NCI-H460 (cell line): ENCODE results near the gene ENTPD1. TPM values are rescaled to one million over a fixed set of nuclear protein-coding genes. Genes with fewer than 3 reads are reported as not detected.
"Not testable (repeated sequence)": the region's sequence is repeated elsewhere in the genome, so short reads cannot be mapped to it uniquely, and the experiment has no call there.

ENCODE experiments used
- DNase-seq: peaks from one replicate; pipeline ENCODE4 v3.0.0-alpha.2; 2016; ENCODE audit warnings: low read depth; ENCODE audit errors: extremely low read depth
- total RNA-seq: library from RNA; depleted of rRNA; stranded (reverse); fragments of >200 nt; shearing (Covaris generic); gene quantifications from 2 replicates; pipeline ENCODE4 v1.2.3, GENCODE V29; 2014; rRNA removed

Gene ENTPD1
- total RNA-seq, 1 experiment from 2014 or later: not detected

DNA sequence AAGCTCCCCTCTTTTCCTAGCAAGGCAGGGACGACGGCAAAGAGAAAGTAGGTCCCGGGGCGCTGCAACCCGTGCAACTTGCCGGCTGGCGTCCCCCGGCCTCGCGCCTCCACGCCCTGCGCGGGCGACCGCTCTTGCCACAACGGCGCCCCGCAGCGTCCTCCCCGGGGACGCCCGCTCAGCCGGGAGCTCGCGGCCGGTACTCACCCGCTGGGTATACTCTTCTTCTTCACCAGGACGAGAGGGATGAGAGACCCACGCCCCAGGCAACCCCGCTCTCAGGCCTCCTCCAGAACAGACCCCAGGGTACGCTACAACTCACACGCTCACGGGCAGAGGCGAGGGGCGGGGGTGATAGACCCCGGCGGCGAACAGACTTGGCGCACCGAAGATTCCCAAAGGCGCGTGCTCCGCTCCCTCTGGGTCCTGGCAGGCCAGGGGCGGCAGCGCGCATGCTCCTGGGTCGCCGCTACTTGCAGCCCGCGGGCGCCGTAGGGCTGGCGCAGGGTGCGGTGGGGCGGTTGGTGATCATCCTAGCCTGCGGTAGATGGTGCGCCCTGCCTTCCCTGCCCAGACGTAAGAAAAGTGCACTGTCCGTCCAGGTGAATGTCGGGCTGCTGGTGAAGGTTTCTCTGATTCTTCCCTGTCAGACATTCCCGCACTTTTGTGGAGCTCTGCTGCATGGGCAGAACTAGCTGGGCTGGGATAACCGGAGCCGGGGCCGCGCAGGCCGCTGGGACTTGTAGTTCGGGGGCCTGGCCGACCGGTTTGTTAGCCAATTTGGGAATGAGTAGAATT is 151.7 kb downstream of the ENTPD1 start, which contains the start of gene CC2D2B:
CC2D2B (plus strand) TSS at position 520 of the 798 bp plus-strand sequence. CDS start 3,349 bp downstream, outside the sequence.
- peak; percentile 77 for DNase-seq

DNA sequence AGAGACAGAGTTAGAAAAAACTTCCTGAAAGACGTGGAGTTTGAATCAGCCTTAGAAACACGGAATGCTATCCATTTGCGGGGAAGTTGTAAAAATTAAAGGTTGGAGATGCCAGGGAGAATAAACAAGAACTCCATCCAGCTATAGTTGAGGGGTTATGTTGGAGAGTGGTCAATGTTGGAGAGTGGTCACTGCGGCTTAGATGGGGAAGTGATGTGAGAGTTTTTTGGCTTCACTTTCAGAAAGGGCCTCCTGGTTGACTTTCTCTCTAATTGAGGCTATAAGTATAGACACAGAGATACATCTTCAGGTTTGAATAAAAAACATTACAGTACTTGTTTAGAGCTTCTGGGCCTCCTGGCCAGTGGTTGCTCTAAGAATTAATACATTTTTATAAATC is 152.5 kb downstream of the ENTPD1 start:
- DNase-seq: no peak

DNA sequence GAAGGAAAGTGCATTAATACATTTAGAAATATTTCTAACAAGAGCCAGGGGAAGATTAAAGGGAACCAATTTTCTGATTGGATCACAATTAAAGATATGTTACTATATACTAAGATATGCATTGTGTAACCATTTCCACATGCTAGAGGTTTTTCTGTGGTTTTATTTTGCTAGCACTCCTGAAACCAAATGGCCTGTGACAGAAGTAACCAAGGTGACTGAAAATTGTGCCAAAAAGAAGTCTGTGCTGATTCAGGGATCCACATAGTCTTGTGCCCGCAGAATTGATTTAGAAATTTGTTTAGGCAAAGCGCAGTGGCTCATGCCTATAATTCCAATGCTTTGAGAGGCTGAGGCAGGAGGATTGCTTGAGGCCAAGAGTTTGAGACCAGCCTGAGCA is 153.6 kb downstream of the ENTPD1 start:
- DNase-seq: no peak

DNA sequence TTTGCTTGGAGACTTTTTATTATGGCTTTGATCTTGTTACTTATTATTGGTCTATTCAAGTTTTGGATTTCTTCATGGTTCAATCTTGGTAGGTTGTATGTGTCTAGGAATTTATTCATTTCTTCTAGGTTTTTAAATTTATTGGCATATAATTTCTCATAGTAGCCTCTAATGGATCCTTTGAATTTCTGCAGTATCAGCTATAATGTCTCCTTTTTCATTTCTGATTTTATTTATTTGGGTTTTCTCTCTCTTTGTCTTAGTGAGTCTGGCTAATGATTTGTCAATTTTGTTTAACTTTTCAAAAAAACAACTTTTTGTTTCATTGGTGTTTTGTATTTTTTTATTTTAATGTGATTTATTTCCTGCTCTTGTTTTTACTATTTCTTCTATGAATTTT is 160.1 kb downstream of the ENTPD1 start:
- not testable (repeated sequence) for DNase-seq

Other genes with a start within 250 kb of the ENTPD1 start
- gene SORBS1, start 194.8 kb upstream of the ENTPD1 start, total RNA-seq: 0.27 and 0.43 TPM in 2 replicates
- 95.8 and 102 TPM in 2 replicates for gene ALDH18A1, start 99.5 kb upstream of the ENTPD1 start, total RNA-seq
- gene TCTN3, start 62.2 kb upstream of the ENTPD1 start, total RNA-seq: 48.2 and 55.1 TPM in 2 replicates
- not detected in 2 replicates for gene CC2D2B, start 151.8 kb downstream of the ENTPD1 start, total RNA-seq